GM23248 (cell line): ENCODE results near the gene FURIN. TPM values are rescaled to one million over a fixed set of nuclear protein-coding genes. Genes with fewer than 3 reads are reported as not detected.

ENCODE experiments used
- DNase-seq: peaks from one replicate; pipeline ENCODE4 v3.0.0-alpha.2; 2015
- H2AFZ ChIP-seq: fragments of 200-600 bp; sonication (generic); 2 replicates; pipeline ENCODE4 v1.6.1; 2016; ENCODE audit warnings: antibody characterized with exemption
- H3F3A ChIP-seq: fragments of 200-600 bp; sonication (generic); 2 replicates; pipeline ENCODE4 v1.6.1; 2016; ENCODE audit warnings: mild to moderate bottlenecking, antibody characterized with exemption, mixed run types; ENCODE audit not compliant: insufficient read depth
- H3K27ac ChIP-seq: fragments of 200-600 bp; sonication (generic); 2 replicates; pipeline ENCODE4 v1.5.1; 2016; ENCODE audit warnings: mild to moderate bottlenecking
- H3K27me3 ChIP-seq: fragments of 200-600 bp; sonication (generic); replicated peaks from 2 replicates; pipeline ENCODE4 v1.6.1; 2016; ENCODE audit warnings: mild to moderate bottlenecking; ENCODE audit not compliant: insufficient read depth
- H3K36me3 ChIP-seq: fragments of 200-600 bp; sonication (generic); 2 replicates; pipeline ENCODE4 v1.6.1; 2016; ENCODE audit warnings: low read depth, mild to moderate bottlenecking
- H3K4me1 ChIP-seq: fragments of 200-600 bp; sonication (generic); 2 replicates; pipeline ENCODE4 v1.6.1; 2016; ENCODE audit warnings: mild to moderate bottlenecking; ENCODE audit not compliant: insufficient read depth
- H3K4me2 ChIP-seq: fragments of 200-600 bp; sonication (generic); one replicate; pipeline ENCODE4 v1.6.1; 2016; ENCODE audit warnings: mild to moderate bottlenecking; ENCODE audit not compliant: unreplicated experiment
- H3K4me3 ChIP-seq: fragments of 200-600 bp; sonication (generic); 2 replicates; pipeline ENCODE4 v1.5.1; 2016; ENCODE audit warnings: mild to moderate bottlenecking
- H3K79me2 ChIP-seq: fragments of 200-600 bp; sonication (generic); 2 replicates; pipeline ENCODE4 v1.6.1; 2016; ENCODE audit warnings: mild to moderate bottlenecking; ENCODE audit not compliant: insufficient read depth
- H3K9ac ChIP-seq: fragments of 200-600 bp; sonication (generic); 2 replicates; pipeline ENCODE4 v1.6.1; 2016; ENCODE audit warnings: mild to moderate bottlenecking
- H3K9me2 ChIP-seq: fragments of 200-600 bp; sonication (generic); 2 replicates; pipeline ENCODE4 v1.6.1; 2016; ENCODE audit warnings: mixed run types, mild to moderate bottlenecking, moderate library complexity; ENCODE audit not compliant: insufficient read depth
- H3K9me3 ChIP-seq: fragments of 200-600 bp; sonication (generic); one replicate; pipeline ENCODE4 v1.6.1; 2017; ENCODE audit warnings: low read depth
- H4K20me1 ChIP-seq: fragments of 200-600 bp; sonication (generic); 2 replicates; pipeline ENCODE4 v1.6.0; 2016; ENCODE audit not compliant: insufficient read depth
- EZH2 ChIP-seq: fragments of 200-600 bp; sonication (generic); IDR thresholded peaks from 2 replicates; pipeline ENCODE4 v1.6.1; 2018; ENCODE audit warnings: antibody characterized with exemption, mild to moderate bottlenecking; ENCODE audit not compliant: insufficient read depth, poor library complexity, severe bottlenecking
- EZH2phosphoT487 ChIP-seq: fragments of 200-600 bp; sonication (generic); IDR thresholded peaks from 2 replicates; pipeline ENCODE4 v1.6.1; 2018; ENCODE audit warnings: antibody characterized with exemption, moderate library complexity, mild to moderate bottlenecking, low read depth; ENCODE audit not compliant: insufficient read depth
- WGBS, 2 experiments: methylation state at CpG; one replicate each; pipeline ENCODE4 v1.1.6; 2015 to 2017; ENCODE audit warnings: low lambda C conversion rate in 2 of 2, low coverage in 1 of 2; ENCODE audit errors: missing lambda C conversion rate in 2 of 2; 5-methylcytosine and 5-hydroxymethylcytosine counted together
- in situ Hi-C: fragments of 300-500 bp; cut with MboI; formaldehyde crosslinking; loops from 2 replicates; pipeline ENCODE4 v1.15.0; 2020
- polyA plus RNA-seq: library from polyadenylated mRNA; unstranded; fragments of >200 nt; fragmentation: Nextera tagmentation; extraction: Ambion mirVana; gene quantifications from 2 replicates; pipeline ENCODE4 v1.2.1, GENCODE V29; 2016
- total RNA-seq: library from RNA; depleted of rRNA; stranded (reverse); fragments of >200 nt; shearing (Covaris generic); gene quantifications from 2 replicates; pipeline ENCODE4 v1.2.3, GENCODE V29; 2014

FURIN gene
- total and polyA plus RNA-seq, 2 experiments from 2014 or later: 13.9 to 50.8 TPM

GRCh38 chr15:90839187-90840071 is 29.0 kb upstream of the FURIN start:
- Histone ChIP-seq H3K9ac (no peak overlapping the region), H3K27me3 (no peaks in the 10 kb centered on the region), H3K9me3 (no peaks in the 10 kb centered on the region), H3K4me1 (peaks cover 4% of the 10 kb centered on the region; the same call in 1 of the 2 replicates), H3K27ac (no peak overlapping the region), H3K79me2 (no peaks in the 10 kb centered on the region), H3K4me3 (no peak overlapping the region), H4K20me1 (no peaks in the 10 kb centered on the region), H3K9me2 (no peaks in the 10 kb centered on the region), H3K4me2 (no peak overlapping the region), H3F3A (no peaks in the 10 kb centered on the region), H3K36me3 (no peaks in the 10 kb centered on the region), H2AFZ (no peak overlapping the region)
- TF ChIP-seq EZH2 (no peak), EZH2phosphoT487 (no peak)
- in situ Hi-C loops: no loop called here
- 57 to 68% methylated on average over 13 to 19 of the region's 19 CpGs for WGBS, 2 experiments
- DNase-seq: no peak

- no peaks in the 10 kb centered on the region for H3K36me3 ChIP-seq
- no peaks in the 10 kb centered on the region for H3K9me2 ChIP-seq
- H3K27ac ChIP-seq: no peak overlapping the region
- no peak overlapping the region for H3K4me3 ChIP-seq
- in situ Hi-C loops: no loop called here
- no peak overlapping the region for H3K9ac ChIP-seq
- no peaks in the 10 kb centered on the region for H3K9me3 ChIP-seq
- TF ChIP-seq EZH2phosphoT487 (no peak), EZH2 (no peak)
- H4K20me1 ChIP-seq: no peaks in the 10 kb centered on the region
- no peak overlapping the region for H2AFZ ChIP-seq
- DNase-seq: no peak
- H3K4me2 ChIP-seq: no peak overlapping the region
- 93 to 94% methylated on average over 18 of the region's 18 CpGs for WGBS, 2 experiments
- no peaks in the 10 kb centered on the region for H3K27me3 ChIP-seq
- H3K79me2 ChIP-seq: no peaks in the 10 kb centered on the region
- H3K4me1 ChIP-seq: peaks cover 9% of the 10 kb centered on the region
- peaks cover under 1% of the 10 kb centered on the region for H3F3A ChIP-seq
Observed at GRCh38 chr15:90840157-90840855, 28.1 kb upstream of the FURIN start.

GRCh38 chr15:90840954-90841353 is 27.4 kb upstream of the FURIN start:
- Histone ChIP-seq H3K9me3 (no peaks in the 10 kb centered on the region), H4K20me1 (no peaks in the 10 kb centered on the region), H3K9me2 (no peaks in the 10 kb centered on the region), H3K9ac (no peak overlapping the region), H3K4me1 (peaks cover 13% of the 10 kb centered on the region), H2AFZ (no peak overlapping the region), H3F3A (peaks cover 7% of the 10 kb centered on the region), H3K79me2 (no peaks in the 10 kb centered on the region), H3K4me2 (no peak overlapping the region), H3K36me3 (no peaks in the 10 kb centered on the region), H3K4me3 (no peak overlapping the region), H3K27ac (no peak overlapping the region), H3K27me3 (no peaks in the 10 kb centered on the region)
- TF ChIP-seq EZH2: no peak
- TF ChIP-seq EZH2phosphoT487: no peak
- in situ Hi-C loops: no loop called here
- DNase-seq: no peak
- 84 to 85% methylated on average over 8 of the region's 8 CpGs for WGBS, 2 experiments

GRCh38 chr15:90844696-90845095 is 23.7 kb upstream of the FURIN start:
- no peaks in the 10 kb centered on the region for H3K27me3 ChIP-seq
- no peaks in the 10 kb centered on the region for H3K79me2 ChIP-seq
- no peaks in the 10 kb centered on the region for H4K20me1 ChIP-seq
- H3K9me2 ChIP-seq: no peaks in the 10 kb centered on the region
- H3K27ac ChIP-seq: peak overlapping the region; percentile 74
- no peaks in the 10 kb centered on the region for H3K9me3 ChIP-seq
- H3F3A ChIP-seq: peaks cover 7% of the 10 kb centered on the region
- no peak for DNase-seq
- no peak overlapping the region for H3K4me3 ChIP-seq
- WGBS, 2 experiments: 78 to 83% methylated on average over 5 of the region's 5 CpGs
- TF ChIP-seq EZH2 (no peak), EZH2phosphoT487 (no peak)
- no peaks in the 10 kb centered on the region for H3K36me3 ChIP-seq
- peak overlapping the region; percentile 48; the same call in 1 of the 2 replicates for H3K9ac ChIP-seq
- peak overlapping the region; percentile 13 for H3K4me2 ChIP-seq
- peak overlapping the region; percentile 63; the same call in 1 of the 2 replicates for H2AFZ ChIP-seq
- in situ Hi-C loops: no loop called here
- H3K4me1 ChIP-seq: peaks cover 10% of the 10 kb centered on the region
